ENCODE measurements around the gene WAPL. TPM values are rescaled to one million over a fixed set of nuclear protein-coding genes. Genes with fewer than 3 reads are reported as not detected.

Gene WAPL
- total and polyA plus RNA-seq, 7 donors, result 15.0 to 44.2 (median 33.8) TPM

- no peak for DNase-seq
- Histone ChIP-seq H3K4me1 (no peaks in the 10 kb centered on the region), H3K27me3 (no peaks in the 10 kb centered on the region), H3K4me3 (no peak overlapping the region), H3K27ac (no peak overlapping the region), H3K9me3 (no peaks in the 10 kb centered on the region), H3K36me3 (peaks cover 0 to 15% (median 3%) of the 10 kb centered on the region in 4 donors)
- intact Hi-C loops (cut with DNase I), result no loop called here
- TF ChIP-seq POLR2AphosphoS5 (IDR thresholded peaks at IDR 0.05) (no peak), CTCF (IDR thresholded peaks at IDR 0.05) (no peak), EP300 (IDR thresholded peaks at IDR 0.05) (no peak), POLR2A (IDR thresholded peaks at IDR 0.05) (no peak)
- WGBS, 2 donors, result 97% methylated on average over 8 of the region's 8 CpGs
Measured at GRCh38 chr10:86489960-86490612, 31.5 kb downstream of the WAPL start.

- no peak for DNase-seq
- H3K36me3 ChIP-seq, result peaks cover 0 to 15% (median 3%) of the 10 kb centered on the region in 4 donors
- H3K4me3 ChIP-seq, result no peak overlapping the region
- no peaks in the 10 kb centered on the region for H3K4me1 ChIP-seq
- no peak for TF ChIP-seq POLR2A (IDR thresholded peaks at IDR 0.05)
- no peak for TF ChIP-seq POLR2AphosphoS5 (IDR thresholded peaks at IDR 0.05)
- TF ChIP-seq CTCF (IDR thresholded peaks at IDR 0.05), result no peak
- TF ChIP-seq EP300 (IDR thresholded peaks at IDR 0.05), result no peak
- H3K27me3 ChIP-seq, result no peaks in the 10 kb centered on the region
- H3K27ac ChIP-seq, result no peak overlapping the region
- H3K9me3 ChIP-seq, result no peaks in the 10 kb centered on the region
- 98 to 99% methylated on average over 1 of the region's 1 CpG for WGBS, 2 donors
- intact Hi-C loops (cut with DNase I), result no loop called here
Measured at GRCh38 chr10:86489071-86489810, 32.4 kb downstream of the WAPL start.

- no peaks in the 10 kb centered on the region for H3K9me3 ChIP-seq
- TF ChIP-seq CTCF (IDR thresholded peaks at IDR 0.05), result no peak
- no peak for TF ChIP-seq POLR2A (IDR thresholded peaks at IDR 0.05)
- TF ChIP-seq POLR2AphosphoS5 (IDR thresholded peaks at IDR 0.05), result no peak
- TF ChIP-seq EP300 (IDR thresholded peaks at IDR 0.05), result no peak
- H3K36me3 ChIP-seq, result peaks cover 0 to 23% (median 5%) of the 10 kb centered on the region in 4 donors
- no peaks in the 10 kb centered on the region for H3K27me3 ChIP-seq
- no peak overlapping the region for H3K27ac ChIP-seq
- WGBS, 2 donors, result 79 to 87% methylated on average over 4 of the region's 4 CpGs
- intact Hi-C loops (cut with DNase I), result no loop called here
- no peaks in the 10 kb centered on the region for H3K4me1 ChIP-seq
- DNase-seq, result no peak
- H3K4me3 ChIP-seq, result no peak overlapping the region
Measured at GRCh38 chr10:86486856-86487255, 34.7 kb downstream of the WAPL start.

- H3K27me3 ChIP-seq, result no peaks in the 10 kb centered on the region
- no peak overlapping the region for H3K27ac ChIP-seq
- WGBS, 2 donors, result 97% methylated on average over 8 of the region's 8 CpGs
- DNase-seq, result no peak
- no peak overlapping the region for H3K4me3 ChIP-seq
- no peak for TF ChIP-seq POLR2A (IDR thresholded peaks at IDR 0.05)
- TF ChIP-seq CTCF (IDR thresholded peaks at IDR 0.05), result no peak
- no peak for TF ChIP-seq EP300 (IDR thresholded peaks at IDR 0.05)
- no peak for TF ChIP-seq POLR2AphosphoS5 (IDR thresholded peaks at IDR 0.05)
- peaks cover 0 to 26% (median 5%) of the 10 kb centered on the region in 4 donors for H3K36me3 ChIP-seq
- no peaks in the 10 kb centered on the region for H3K9me3 ChIP-seq
- intact Hi-C loops (cut with DNase I), result no loop called here
- H3K4me1 ChIP-seq, result no peaks in the 10 kb centered on the region
Measured at GRCh38 chr10:86483664-86484063, 37.9 kb downstream of the WAPL start.

All from sigmoid colon (tissue), 7 donors.